ENCODE data around the gene PLCL1.

The PLCL1 gene

GRCh38 chr2:197888321-197888720 lies 83.9 kb downstream of the PLCL1 start:
- DNase-seq (ENCODE audit: low spot score) = no peak

DNA sequence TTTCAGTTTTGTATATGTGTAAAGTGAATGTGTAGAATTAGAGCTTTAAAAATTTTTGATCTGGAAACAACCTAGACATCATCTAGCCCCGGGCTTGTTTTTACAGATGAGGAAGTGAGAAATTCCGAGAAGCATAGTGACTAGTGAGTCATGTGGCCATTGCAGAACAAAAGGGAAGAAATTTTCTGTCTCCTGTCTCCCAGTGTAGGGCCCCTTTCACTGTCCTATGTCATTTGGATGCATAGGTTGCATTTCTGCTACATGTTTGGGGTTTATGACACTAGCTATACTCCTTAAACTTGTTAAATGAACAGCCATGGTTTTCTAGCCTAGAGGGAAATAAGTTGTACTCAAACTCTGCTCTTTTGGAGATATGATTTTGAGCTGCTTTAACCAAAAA lies 84.6 kb downstream of the PLCL1 start:
- DNase-seq (ENCODE audit: low spot score) = no peak

GRCh38 chr2:197890168-197890567 lies 85.8 kb downstream of the PLCL1 start:
- DNase-seq (ENCODE audit: low spot score) = no peak

- DNase-seq (ENCODE audit: low spot score) = no peak
Observed at GRCh38 chr2:197891897-197892442, 87.6 kb downstream of the PLCL1 start.

GRCh38 chr2:197893403-197894177 lies 89.2 kb downstream of the PLCL1 start:
- DNase-seq (ENCODE audit: low spot score) = no peak

DNA sequence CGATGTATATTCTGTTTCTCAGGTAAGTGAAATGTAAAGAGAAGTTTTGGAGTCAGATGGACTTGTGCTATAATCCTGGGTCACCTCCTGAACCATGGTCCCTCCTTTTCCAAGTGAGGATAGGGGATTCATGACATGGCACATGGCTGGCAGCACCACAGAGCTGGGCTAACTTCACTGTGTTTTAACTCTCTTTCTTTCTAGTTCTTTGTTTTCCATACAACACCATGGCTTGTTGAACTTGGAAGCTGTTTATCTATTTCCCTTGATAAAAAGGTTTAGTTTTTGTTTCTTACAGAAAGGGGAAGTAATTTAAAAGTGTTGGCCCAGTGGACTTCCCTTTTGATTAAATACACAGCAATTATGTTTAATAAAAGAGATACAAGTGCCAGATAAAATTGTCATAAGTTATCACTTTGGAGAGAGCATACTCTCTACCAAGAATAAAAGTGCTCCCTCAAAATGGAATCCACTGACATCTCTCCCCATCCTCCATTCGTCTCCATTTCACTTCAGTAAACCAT lies 90.4 kb downstream of the PLCL1 start:
- no peak for DNase-seq (ENCODE audit: low spot score)

- no peak for DNase-seq (ENCODE audit: low spot score)
Observed at GRCh38 chr2:197897960-197898678, 93.7 kb downstream of the PLCL1 start.

DNA sequence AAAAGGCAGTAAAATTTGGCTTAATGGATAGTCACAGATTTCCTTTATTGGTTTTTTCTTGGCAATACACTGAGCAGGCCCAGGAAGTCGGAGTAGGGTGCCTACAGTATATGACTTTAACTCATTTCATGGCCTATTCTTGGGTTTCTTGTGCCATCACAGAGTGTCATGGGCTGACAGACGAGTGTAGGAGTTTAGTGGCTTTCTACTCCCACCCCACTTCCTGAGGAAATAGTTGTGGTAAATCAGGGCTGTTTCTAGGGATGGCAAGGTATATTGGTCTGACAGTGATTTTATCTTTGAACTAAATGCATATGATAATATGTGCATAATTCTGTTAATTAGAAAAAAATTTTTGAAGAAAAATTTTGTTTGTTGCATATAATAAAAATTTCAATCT lies 100.1 kb downstream of the PLCL1 start:
- no peak for DNase-seq (ENCODE audit: low spot score)

DNA sequence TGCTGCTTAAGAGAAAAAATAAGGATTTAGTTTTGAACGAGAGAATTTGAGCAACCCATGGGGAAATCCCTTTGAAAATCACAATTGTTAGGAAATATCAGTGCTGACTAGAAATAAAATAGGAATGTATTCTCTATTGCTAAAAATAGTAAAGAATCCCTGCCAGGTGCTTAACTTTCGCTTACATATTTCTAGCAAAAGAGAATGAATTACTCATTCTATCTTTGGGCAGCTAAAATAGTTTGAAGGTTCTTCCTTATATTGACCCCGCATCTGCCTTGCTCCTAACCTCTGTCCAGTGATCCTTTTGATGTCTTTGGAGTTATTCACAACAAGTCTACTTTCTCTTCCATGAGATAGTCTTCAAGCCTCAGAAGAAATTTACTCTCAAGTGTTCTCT lies 103.8 kb downstream of the PLCL1 start:
- DNase-seq (ENCODE audit: low spot score) = no peak

- DNase-seq (ENCODE audit: low spot score) = no peak
Observed at GRCh38 chr2:197908990-197909776, 104.8 kb downstream of the PLCL1 start.

GRCh38 chr2:197911667-197912066 lies 107.3 kb downstream of the PLCL1 start:
- DNase-seq (ENCODE audit: low spot score) = no peak

DNA sequence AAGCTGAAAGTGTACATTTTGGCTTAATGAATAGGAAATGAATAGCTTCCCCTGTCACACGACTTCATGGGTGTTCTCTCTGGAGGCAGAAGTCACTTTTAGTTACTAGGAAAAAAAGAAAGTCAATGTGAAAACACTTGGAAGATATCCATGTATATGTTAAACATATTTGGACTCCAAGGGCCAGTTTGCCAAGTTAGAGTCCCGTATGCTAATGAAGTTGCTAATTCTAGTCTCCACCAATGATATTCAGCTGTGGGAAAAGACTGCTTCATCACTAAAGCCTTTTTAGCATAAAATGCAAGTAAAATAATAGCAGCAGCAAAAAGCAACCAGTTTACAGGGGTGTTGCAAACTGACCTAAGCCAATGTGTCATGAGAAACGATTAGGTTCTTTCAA lies 108.7 kb downstream of the PLCL1 start:
- DNase-seq (ENCODE audit: low spot score) = no peak

DNA sequence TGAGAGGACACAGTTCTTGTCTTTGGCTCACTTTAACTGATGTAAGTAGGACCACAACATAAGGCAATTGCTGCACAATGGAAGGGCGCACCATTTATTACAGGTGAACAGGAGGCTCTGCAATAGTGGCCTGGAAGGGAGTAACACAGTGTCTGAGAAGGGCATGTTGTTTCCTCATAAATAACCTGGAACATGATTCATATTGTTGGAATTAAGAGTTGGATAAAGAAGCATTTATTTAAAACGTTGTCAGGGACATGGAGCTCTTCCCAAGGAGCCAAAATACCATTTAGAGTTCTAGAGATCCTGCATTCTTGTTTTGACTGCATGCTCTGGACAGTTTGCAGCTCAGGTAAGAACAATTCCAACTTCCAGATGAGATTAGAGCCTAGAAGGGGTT lies 110.4 kb downstream of the PLCL1 start:
- no peak for DNase-seq (ENCODE audit: low spot score)

DNA sequence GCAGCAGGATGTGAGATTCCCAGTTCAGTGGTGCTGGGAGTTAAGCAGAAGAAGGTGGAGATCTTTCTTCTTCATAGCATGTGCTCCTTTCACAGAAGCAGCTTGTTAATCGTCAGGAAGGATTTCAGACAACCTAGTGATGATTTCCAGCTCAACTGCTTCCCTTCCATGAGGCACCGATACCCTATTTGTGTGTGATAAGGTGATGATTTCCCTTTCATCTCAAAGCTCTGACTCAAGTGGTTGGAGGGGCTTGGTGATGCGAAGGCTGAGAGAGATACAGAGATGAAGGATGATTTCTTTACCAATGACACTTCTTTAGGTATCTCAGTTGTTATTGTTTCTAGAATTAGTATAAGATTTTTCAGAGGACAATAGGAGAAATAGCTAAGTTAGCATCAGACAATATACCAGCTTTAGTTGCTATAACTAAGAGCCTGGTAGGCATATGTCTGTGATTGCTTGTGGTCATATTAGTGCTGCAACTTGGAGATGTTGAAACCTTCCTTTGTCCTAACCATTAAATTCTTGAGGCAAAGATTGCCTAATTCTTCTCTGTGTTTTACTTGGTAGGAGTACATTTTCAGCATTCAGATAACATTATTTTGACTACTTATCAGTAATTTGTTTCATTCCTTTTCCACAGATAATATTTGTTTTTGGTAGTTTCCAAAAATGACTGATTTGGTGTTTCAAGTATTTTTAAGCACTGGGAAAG lies 111.3 kb downstream of the PLCL1 start:
- no peak for DNase-seq (ENCODE audit: low spot score)

- no peak for DNase-seq (ENCODE audit: low spot score)
Observed at GRCh38 chr2:197919487-197919886, 115.1 kb downstream of the PLCL1 start.

GRCh38 chr2:197920088-197920487 lies 115.7 kb downstream of the PLCL1 start:
- no peak for DNase-seq (ENCODE audit: low spot score)

GRCh38 chr2:197920592-197921201 lies 116.3 kb downstream of the PLCL1 start:
- DNase-seq (ENCODE audit: low spot score) = no peak

GRCh38 chr2:197924483-197924882 lies 120.1 kb downstream of the PLCL1 start:
- DNase-seq (ENCODE audit: low spot score) = no peak

- no peak for DNase-seq (ENCODE audit: low spot score)
Observed at GRCh38 chr2:197925204-197925603, 120.8 kb downstream of the PLCL1 start.

- no peak for DNase-seq (ENCODE audit: low spot score)
Observed at GRCh38 chr2:197925976-197926375, 121.6 kb downstream of the PLCL1 start.

DNA sequence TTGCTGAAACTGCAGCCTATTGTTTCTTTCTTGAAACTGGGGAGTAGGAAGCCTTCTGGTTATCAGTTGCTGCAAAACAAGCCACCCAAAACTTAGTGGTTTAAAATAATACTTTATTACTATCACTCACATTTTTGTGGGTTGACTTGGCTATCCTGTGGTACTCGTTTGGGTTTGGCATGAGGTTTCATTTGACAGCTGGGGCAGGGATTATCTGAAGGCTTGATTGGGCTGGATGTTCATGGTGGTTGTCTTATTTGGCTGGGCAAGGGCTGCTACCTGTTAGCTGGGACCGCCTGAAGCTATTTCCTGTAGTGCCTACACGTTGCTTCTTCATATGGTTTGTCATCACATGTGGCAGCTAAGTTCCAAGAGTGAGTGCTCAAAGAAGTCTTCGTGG lies 122.3 kb downstream of the PLCL1 start:
- no peak for DNase-seq (ENCODE audit: low spot score)
